HepG2 (cell line): Measurements from ENCODE around the gene EYA2. TPM values are rescaled to one million over a fixed set of nuclear protein-coding genes. Genes with fewer than 3 reads are reported as not detected.

Source experiments
- ATAC-seq: fragments of 200-7000 bp; cut with Tn5 transposase; 3 replicates; pipeline ENCODE4 v1.9.1; 2020; ENCODE audit warnings: mild to moderate bottlenecking, moderate library complexity
- BruUV-seq: library from RNA; stranded (reverse); fragments of 400-500 nt; replicated peaks from 2 replicates; lab custom pipeline; 2021; lab: Mats Ljungman, UMichigan
- CTCF ChIA-PET: fragments of 300-600 bp; formaldehyde crosslinking; extraction: SDS; loops from one replicate; lab custom pipeline; 2021; ENCODE audit warnings: low total read pairs, inconsistent platforms, low intra/inter-chr PET ratio; lab: Yijun Ruan, JAX
- POLR2A ChIA-PET: fragments of 350-600 bp; sonication (Branson Sonifier 250); formaldehyde crosslinking; loops from one replicate; lab custom pipeline; 2020; ENCODE audit warnings: antibody characterized with exemption, inconsistent platforms; lab: Yijun Ruan, JAX
- DNase-seq: peaks from one replicate; pipeline ENCODE4 v3.0.0-alpha.2; 2015; ENCODE audit warnings: low spot score
- FAIRE-seq: peaks from 3 replicates; lab custom pipeline; 2011; peaks lifted over from hg19 to GRCh38; lab: Jason Lieb, UNC
- H2AFZ ChIP-seq: one replicate; pipeline ENCODE4 v1.6.1; 2011; ENCODE audit warnings: low read length, inconsistent platforms
- H3K27ac ChIP-seq: fragments of 300-600 bp; 3 replicates; pipeline ENCODE4 v1.8.0; 2011; ENCODE audit warnings: mixed run types, mild to moderate bottlenecking, mixed read lengths, low read length, inconsistent platforms; ENCODE audit not compliant: insufficient read depth; ENCODE audit errors: extremely low read length
- H3K27me3 ChIP-seq, 2 experiments: fragments of 200-600 bp in 1 of 2; 2 replicates in 1 of 2; 3 replicates in 1 of 2; pipeline versions ENCODE4 v1.6.0 to v1.8.0; 2011; ENCODE audit warnings: low read length in 2 of 2, mild to moderate bottlenecking in 2 of 2, moderate library complexity in 2 of 2, inconsistent platforms in 1 of 2; ENCODE audit not compliant: insufficient read depth in 2 of 2, control insufficient read depth in 1 of 2
- H3K36me3 ChIP-seq, 2 experiments: fragments of 200-600 bp in 1 of 2; replicated peaks in 1 of 2; 2 replicates in 1 of 2; 3 replicates in 1 of 2; pipeline versions ENCODE4 v1.5.1 to v1.8.0; 2011; ENCODE audit warnings: low read length in 2 of 2, inconsistent platforms in 1 of 2; ENCODE audit not compliant: insufficient read depth in 2 of 2, control insufficient read depth in 1 of 2
- H3K4me1 ChIP-seq: 2 replicates; pipeline ENCODE4 v1.5.1; 2012; ENCODE audit warnings: low read length, inconsistent platforms; ENCODE audit not compliant: insufficient read depth
- H3K4me2 ChIP-seq: 2 replicates; pipeline ENCODE4 v1.6.0; 2011; ENCODE audit warnings: low read depth, low read length, inconsistent platforms
- H3K4me3 ChIP-seq, 3 experiments: fragments of 200-600 bp in 1 of 3; sonication (generic), shearing (Covaris generic) in 1 of 3; replicated peaks in 1 of 3; 2 replicates each; pipeline ENCODE4 v1.5.1; 2011 to 2016; ENCODE audit warnings: low read length in 3 of 3, inconsistent platforms in 2 of 3, low read depth in 2 of 3, mild to moderate bottlenecking in 2 of 3, control low read depth in 1 of 3, mixed read lengths in 1 of 3; ENCODE audit not compliant: insufficient read depth in 1 of 3
- H3K79me2 ChIP-seq: one replicate; pipeline ENCODE4 v1.6.1; 2011; ENCODE audit warnings: low read length, inconsistent platforms; ENCODE audit not compliant: insufficient read depth
- H3K9ac ChIP-seq: 2 replicates; pipeline ENCODE4 v1.6.0; 2011; ENCODE audit warnings: mild to moderate bottlenecking, low read depth, low read length, inconsistent platforms; ENCODE audit not compliant: insufficient read depth
- H3K9me3 ChIP-seq: 2 replicates; pipeline ENCODE4 v1.5.1; 2012; ENCODE audit warnings: mild to moderate bottlenecking, low read length
- H4K20me1 ChIP-seq: 2 replicates; pipeline ENCODE4 v1.6.0; 2011; ENCODE audit warnings: inconsistent platforms, mild to moderate bottlenecking, low read length, moderate library complexity; ENCODE audit not compliant: insufficient read depth
- ADNP ChIP-seq: sonication (generic); formaldehyde crosslinking; IDR thresholded peaks from 2 replicates; pipeline ENCODE4 v1.4.0; 2020; ENCODE audit warnings: missing genetic modification reagents
- ZNF563 ChIP-seq: sonication (generic); formaldehyde crosslinking; IDR thresholded peaks from 2 replicates; pipeline ENCODE4 v1.8.0; 2022; ENCODE audit warnings: mild to moderate bottlenecking, moderate library complexity, missing genetic modification reagents
- WGBS: methylation state at CpG from one replicate; pipeline ENCODE4 v1.1.6; 2017; ENCODE audit warnings: low lambda C conversion rate; 5-methylcytosine and 5-hydroxymethylcytosine counted together
- in situ Hi-C: cut with HindIII; loops from 2 replicates; pipeline ENCODE4 v1.10.0; 2017; ENCODE audit warnings: low pct_unique_long_range_greater_than_20kb; ENCODE audit not compliant: extremely low pct_ligation_motif_present
- intact Hi-C: fragments of 100-400 bp; cut with micrococcal nuclease; formaldehyde crosslinking; loops from one replicate; pipeline ENCODE4 v1.10.0; 2022; ENCODE audit not compliant: unreplicated experiment
- polyA plus RNA-seq, 8 experiments: library from polyadenylated mRNA; depleted of rRNA in 3 of 8; stranded (reverse) in 7 of 8; unstranded in 1 of 8; fragments of >200 nt; fragmentation: Illumina TruSeq in 4 of 8; extraction: Trizol in 4 of 8; gene quantifications; 2 replicates each; pipeline versions ENCODE4 v1.2.1 to v1.2.3, GENCODE V29; 2011 to 2016; ENCODE audit warnings: low read depth in 4 of 8, missing spikeins in 1 of 8, mixed read lengths in 1 of 8; ENCODE audit not compliant: insufficient read depth in 1 of 8
- total RNA-seq, 5 experiments: library from RNA; depleted of rRNA; stranded (reverse); fragments of >200 nt; fragmentation: Illumina TruSeq; extraction: Trizol; gene quantifications; 2 replicates each; pipeline ENCODE4 v1.2.3, GENCODE V29; 2016; ENCODE audit warnings: low read depth in 1 of 5
- TF ChIP-seq, protein P1 (sequence below): sonication (generic); formaldehyde crosslinking; conservative IDR thresholded peaks from 2 replicates; pipeline ENCODE4 v1.8.0; 2022; ENCODE audit warnings: low read depth, missing genetic modification reagents
- TF ChIP-seq, protein P2 (sequence below): fragments of 450-650 bp; IDR thresholded peaks from 2 replicates; pipeline ENCODE4 v1.6.1; 2017; ENCODE audit warnings: mild to moderate bottlenecking
- TF ChIP-seq, protein P3 (sequence below): sonication (generic); formaldehyde crosslinking; IDR thresholded peaks from 2 replicates; pipeline ENCODE4 v1.5.0; 2020; ENCODE audit warnings: missing genetic modification reagents, mild to moderate bottlenecking, borderline replicate concordance
- TF ChIP-seq, protein P4 (sequence below), 2 experiments: fragments of 450-650 bp in 1 of 2; sonication (generic) in 1 of 2; formaldehyde crosslinking in 1 of 2; IDR thresholded peaks; 2 replicates each; pipeline versions ENCODE4 v1.6.1 to v1.8.0; 2016 to 2022; ENCODE audit warnings: antibody characterized with exemption in 1 of 2, mild to moderate bottlenecking in 1 of 2, missing genetic modification reagents in 1 of 2

The EYA2 gene
- total and polyA plus RNA-seq, 2 of the 13 experiments (the other 11 are each of a cell fraction or from before 2014, with no cell fraction given), result not detected

DNA sequence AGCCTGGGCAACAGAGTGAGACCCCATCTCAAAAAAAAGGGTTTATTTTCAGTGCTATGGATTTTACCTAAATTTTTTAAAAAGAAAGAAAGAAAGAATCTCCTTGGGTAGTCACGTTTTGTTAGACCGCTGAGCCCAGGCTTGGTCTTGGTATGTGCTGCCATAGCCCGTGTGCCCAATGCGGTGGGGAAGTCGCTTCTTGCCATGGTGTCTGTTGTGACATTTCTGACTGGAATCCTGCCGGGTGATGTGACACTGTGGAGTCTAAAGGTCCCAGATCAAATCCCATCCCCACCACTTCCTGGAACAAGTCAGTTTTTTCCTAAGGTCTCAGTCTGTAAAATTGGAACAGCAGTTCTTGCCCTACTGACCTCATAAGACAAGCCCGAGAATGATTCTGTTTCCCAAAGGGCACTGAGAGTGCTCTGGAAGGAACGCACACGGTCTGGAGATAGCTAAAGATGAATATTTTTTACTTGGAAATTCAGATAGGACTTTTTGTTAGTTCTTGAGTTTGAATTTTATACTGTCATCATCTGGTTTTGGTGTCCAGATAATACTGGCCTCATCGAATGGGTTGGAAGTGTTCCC is 225.8 kb downstream of the EYA2 start (continued):
- TF ChIP-seq ZNF563 (CRISPR knock-in tag) (no peak), ADNP (CRISPR knock-in tag) (no peak)
- TF ChIP-seq, protein P1, sequence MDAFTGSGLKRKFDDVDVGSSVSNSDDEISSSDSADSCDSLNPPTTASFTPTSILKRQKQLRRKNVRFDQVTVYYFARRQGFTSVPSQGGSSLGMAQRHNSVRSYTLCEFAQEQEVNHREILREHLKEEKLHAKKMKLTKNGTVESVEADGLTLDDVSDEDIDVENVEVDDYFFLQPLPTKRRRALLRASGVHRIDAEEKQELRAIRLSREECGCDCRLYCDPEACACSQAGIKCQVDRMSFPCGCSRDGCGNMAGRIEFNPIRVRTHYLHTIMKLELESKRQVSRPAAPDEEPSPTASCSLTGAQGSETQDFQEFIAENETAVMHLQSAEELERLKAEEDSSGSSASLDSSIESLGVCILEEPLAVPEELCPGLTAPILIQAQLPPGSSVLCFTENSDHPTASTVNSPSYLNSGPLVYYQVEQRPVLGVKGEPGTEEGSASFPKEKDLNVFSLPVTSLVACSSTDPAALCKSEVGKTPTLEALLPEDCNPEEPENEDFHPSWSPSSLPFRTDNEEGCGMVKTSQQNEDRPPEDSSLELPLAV (CRISPR knock-in tag), result no peak
- TF ChIP-seq, protein P2, sequence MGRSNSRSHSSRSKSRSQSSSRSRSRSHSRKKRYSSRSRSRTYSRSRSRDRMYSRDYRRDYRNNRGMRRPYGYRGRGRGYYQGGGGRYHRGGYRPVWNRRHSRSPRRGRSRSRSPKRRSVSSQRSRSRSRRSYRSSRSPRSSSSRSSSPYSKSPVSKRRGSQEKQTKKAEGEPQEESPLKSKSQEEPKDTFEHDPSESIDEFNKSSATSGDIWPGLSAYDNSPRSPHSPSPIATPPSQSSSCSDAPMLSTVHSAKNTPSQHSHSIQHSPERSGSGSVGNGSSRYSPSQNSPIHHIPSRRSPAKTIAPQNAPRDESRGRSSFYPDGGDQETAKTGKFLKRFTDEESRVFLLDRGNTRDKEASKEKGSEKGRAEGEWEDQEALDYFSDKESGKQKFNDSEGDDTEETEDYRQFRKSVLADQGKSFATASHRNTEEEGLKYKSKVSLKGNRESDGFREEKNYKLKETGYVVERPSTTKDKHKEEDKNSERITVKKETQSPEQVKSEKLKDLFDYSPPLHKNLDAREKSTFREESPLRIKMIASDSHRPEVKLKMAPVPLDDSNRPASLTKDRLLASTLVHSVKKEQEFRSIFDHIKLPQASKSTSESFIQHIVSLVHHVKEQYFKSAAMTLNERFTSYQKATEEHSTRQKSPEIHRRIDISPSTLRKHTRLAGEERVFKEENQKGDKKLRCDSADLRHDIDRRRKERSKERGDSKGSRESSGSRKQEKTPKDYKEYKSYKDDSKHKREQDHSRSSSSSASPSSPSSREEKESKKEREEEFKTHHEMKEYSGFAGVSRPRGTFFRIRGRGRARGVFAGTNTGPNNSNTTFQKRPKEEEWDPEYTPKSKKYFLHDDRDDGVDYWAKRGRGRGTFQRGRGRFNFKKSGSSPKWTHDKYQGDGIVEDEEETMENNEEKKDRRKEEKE, result no peak
- TF ChIP-seq, protein P3, sequence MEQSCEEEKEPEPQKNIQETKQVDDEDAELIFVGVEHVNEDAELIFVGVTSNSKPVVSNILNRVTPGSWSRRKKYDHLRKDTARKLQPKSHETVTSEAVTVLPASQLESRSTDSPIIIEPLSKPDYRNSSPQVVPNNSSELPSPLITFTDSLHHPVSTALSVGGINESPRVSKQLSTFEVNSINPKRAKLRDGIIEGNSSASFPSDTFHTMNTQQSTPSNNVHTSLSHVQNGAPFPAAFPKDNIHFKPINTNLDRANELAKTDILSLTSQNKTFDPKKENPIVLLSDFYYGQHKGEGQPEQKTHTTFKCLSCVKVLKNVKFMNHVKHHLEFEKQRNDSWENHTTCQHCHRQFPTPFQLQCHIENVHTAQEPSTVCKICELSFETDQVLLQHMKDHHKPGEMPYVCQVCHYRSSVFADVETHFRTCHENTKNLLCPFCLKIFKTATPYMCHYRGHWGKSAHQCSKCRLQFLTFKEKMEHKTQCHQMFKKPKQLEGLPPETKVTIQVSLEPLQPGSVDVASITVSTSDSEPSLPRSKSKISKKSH, result no peak

DNA sequence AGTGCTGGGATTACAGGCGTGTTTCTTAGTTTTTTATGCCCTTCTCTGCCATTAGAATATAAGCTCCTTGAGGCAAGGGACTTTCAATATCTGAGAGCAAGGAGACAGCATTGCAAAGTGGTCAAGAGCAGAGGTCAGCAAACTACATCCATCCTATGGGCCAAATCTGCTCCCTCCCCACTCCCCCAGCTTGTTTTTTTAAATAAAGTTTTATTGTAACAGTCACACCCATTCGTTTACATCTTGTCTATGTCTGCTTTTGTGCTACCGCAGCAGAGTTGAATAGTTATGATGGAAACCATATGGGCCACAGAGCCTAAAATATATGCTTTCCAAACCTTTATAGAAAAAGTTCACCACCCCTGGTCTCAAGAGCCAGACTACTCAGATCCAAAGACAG is 227.9 kb downstream of the EYA2 start:
- Histone ChIP-seq H2AFZ (no peak overlapping the region), H3K79me2 (no peaks in the 10 kb centered on the region), H3K4me1 (no peaks in the 10 kb centered on the region), H3K27ac (no peak overlapping the region), H4K20me1 (no peaks in the 10 kb centered on the region), H3K4me2 (no peak overlapping the region), H3K4me3 (no peak overlapping the region), H3K36me3 (no peaks in the 10 kb centered on the region), H3K9ac (no peak overlapping the region), H3K9me3 (no peaks in the 10 kb centered on the region), H3K27me3 (peaks cover 5 to 36% of the 10 kb centered on the region in 2 experiments)
- no peak for ATAC-seq
- WGBS, result 35% methylated on average over 3 of the region's 3 CpGs
- no peak for FAIRE-seq
- no peak for DNase-seq
- in situ Hi-C loops (no loop called here), intact Hi-C loops (no loop called here)
- POLR2A ChIA-PET, result no interaction called here
- no TSS peak for BruUV-seq
- CTCF ChIA-PET, result no interaction called here
- TF ChIP-seq, protein P4, sequence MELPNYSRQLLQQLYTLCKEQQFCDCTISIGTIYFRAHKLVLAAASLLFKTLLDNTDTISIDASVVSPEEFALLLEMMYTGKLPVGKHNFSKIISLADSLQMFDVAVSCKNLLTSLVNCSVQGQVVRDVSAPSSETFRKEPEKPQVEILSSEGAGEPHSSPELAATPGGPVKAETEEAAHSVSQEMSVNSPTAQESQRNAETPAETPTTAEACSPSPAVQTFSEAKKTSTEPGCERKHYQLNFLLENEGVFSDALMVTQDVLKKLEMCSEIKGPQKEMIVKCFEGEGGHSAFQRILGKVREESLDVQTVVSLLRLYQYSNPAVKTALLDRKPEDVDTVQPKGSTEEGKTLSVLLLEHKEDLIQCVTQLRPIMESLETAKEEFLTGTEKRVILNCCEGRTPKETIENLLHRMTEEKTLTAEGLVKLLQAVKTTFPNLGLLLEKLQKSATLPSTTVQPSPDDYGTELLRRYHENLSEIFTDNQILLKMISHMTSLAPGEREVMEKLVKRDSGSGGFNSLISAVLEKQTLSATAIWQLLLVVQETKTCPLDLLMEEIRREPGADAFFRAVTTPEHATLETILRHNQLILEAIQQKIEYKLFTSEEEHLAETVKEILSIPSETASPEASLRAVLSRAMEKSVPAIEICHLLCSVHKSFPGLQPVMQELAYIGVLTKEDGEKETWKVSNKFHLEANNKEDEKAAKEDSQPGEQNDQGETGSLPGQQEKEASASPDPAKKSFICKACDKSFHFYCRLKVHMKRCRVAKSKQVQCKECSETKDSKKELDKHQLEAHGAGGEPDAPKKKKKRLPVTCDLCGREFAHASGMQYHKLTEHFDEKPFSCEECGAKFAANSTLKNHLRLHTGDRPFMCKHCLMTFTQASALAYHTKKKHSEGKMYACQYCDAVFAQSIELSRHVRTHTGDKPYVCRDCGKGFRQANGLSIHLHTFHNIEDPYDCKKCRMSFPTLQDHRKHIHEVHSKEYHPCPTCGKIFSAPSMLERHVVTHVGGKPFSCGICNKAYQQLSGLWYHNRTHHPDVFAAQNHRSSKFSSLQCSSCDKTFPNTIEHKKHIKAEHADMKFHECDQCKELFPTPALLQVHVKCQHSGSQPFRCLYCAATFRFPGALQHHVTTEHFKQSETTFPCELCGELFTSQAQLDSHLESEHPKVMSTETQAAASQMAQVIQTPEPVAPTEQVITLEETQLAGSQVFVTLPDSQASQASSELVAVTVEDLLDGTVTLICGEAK (IDR thresholded peaks at IDR 0.05), result no peak
- TF ChIP-seq, protein P4 (CRISPR knock-in tag; IDR thresholded peaks at IDR 0.05), result peak; percentile 84; the same call in 1 of the 2 replicates
